ENCODE results near the gene HELT. TPM values are rescaled to one million over a fixed set of nuclear protein-coding genes. Genes with fewer than 3 reads are reported as not detected.
"Not testable (repeated sequence)": the region's sequence is repeated elsewhere in the genome, so short reads cannot be mapped to it uniquely, and the experiment has no call there.

Gene HELT
- total RNA-seq (2014; rRNA removed; shearing (Covaris generic)) = not detected in 2 replicates

GRCh38 chr4:185017964-185018772 is at the start of gene HELT:
HELT (plus strand) TSS chr4:185018490; CDS start chr4:185018929, 439 bp downstream.
- DNase-seq (ENCODE audit: low spot score) = no peak

DNA sequence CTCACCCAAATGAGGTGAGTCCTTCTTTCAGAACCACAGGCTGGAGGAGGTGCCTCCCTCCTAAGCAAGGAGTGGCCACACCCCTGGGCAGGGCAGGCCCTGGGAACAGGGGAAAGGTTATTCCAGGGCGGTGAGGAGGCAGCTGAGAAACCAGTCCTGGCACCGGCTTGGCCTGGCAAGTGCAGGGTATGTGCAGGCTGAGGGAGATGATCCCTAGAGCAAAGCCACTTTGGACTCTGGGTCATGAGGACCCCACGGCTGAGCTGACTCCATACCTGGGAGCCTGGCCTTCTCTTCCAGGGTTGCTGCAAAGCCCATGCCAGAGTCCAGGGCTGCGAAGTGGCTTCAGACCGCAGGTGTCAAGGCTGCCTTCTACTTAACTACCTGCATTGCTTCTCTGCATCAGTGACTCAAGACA is 49.5 kb upstream of the HELT start:
- DNase-seq (ENCODE audit: low spot score) = peak; percentile 32

DNA sequence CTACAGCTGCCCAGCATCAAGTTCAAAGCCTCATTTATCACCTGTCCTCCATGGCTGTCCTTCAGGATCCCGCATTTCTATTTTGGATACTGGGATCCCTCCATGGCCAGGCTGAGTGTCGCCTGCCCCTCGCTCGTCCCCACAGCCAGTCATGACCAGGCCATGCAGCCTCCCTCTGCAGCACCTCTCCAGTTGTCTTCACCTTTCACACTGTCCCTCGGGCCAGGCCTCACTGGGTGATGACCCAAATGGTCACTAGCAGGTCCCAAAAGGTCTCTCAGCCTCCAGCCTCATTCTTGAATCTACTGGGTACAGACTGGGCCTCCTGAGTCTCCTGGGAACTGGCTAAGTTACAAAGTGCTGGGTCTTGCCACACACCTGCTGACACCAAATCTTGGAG is 48.7 kb upstream of the HELT start:
- no peak for DNase-seq (ENCODE audit: low spot score)

DNA sequence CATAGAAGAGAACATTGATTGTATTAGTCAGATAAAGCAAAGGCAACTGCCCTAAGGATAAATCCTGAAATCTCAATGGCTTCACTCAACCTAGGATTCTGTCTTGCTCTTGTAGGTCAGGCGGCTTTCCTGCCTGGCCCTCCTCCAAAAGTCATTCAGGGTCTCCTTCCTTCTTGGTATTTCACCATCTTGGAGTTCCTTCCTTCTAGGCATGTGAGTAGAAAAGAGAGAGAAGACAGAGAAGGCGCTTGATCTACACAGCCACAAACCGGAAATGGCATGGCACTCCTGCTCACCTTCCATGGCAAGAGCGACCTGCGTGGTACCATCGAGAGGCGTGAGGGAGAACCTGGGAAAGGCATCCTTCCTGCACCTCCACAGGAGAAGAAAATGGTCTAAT is 45.3 kb upstream of the HELT start:
- no peak for DNase-seq (ENCODE audit: low spot score)

GRCh38 chr4:184976348-184976747 is 41.9 kb upstream of the HELT start:
- not testable (repeated sequence) for DNase-seq (ENCODE audit: low spot score)

- DNase-seq (ENCODE audit: low spot score) = no peak
These were observed 40.5 kb upstream of the HELT start for GRCh38 chr4:184977747-184978146.

DNA sequence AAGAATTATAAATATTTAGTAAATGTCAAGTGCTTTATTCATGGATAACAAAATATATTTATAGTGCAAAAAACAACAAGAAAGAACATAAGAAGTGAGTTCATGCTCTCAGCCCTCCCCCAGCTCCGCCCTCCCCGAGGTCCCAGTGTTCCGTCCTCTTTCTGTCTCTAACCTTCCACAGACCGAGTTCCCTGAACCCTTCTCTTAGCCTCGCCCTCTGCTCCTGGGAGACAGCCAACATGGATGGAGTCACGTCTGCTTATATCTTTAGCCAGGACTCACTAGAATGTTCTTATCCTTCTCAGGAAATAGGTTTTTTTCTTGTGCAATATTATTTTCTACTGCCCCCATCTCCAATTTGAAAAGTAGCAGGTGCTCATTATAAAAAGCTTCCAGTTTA is 40.1 kb upstream of the HELT start:
- DNase-seq (ENCODE audit: low spot score) = no peak

- no peak for DNase-seq (ENCODE audit: low spot score)
These were observed 38.7 kb upstream of the HELT start for GRCh38 chr4:184979461-184980124.

GRCh38 chr4:184980261-184980660 is 38.0 kb upstream of the HELT start:
- DNase-seq (ENCODE audit: low spot score) = no peak

DNA sequence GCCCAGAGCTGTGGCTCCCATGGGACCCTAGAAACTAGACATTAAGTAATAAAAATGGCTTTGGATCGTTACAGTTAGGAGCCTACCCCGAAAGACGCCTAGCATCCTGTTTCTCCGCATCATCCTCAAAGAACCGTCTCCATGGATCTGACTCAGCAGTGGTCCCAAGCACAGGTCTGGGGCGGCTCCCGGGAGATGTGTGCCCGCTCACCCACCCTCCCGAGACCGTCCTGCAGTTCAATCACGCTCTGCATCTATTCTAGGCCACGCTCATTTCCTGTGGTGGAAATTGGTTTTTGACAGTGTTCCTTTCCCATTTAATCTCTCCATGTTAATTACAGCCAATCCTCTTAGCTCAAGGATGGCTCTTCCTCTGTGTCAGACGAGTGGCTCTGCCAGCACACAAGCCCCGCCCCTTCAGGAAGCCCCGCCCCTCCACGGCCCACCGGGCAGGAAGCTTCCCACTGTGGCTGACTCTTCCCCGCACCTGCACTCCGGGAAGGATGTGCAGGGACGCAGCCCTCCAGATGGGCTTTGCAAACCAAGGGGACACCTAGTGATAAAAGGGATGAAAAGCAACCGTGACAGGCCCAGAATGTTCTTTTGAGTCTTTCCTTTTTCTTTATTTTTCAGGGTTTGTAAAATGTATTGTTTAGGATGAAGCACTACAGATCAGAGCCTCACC is 34.5 kb upstream of the HELT start:
- peak; percentile 50 for DNase-seq (ENCODE audit: low spot score)

- no peak for DNase-seq (ENCODE audit: low spot score)
These were observed 30.7 kb upstream of the HELT start for GRCh38 chr4:184987493-184988031.

- DNase-seq (ENCODE audit: low spot score) = no peak
These were observed 29.7 kb upstream of the HELT start for GRCh38 chr4:184988611-184989010.

DNA sequence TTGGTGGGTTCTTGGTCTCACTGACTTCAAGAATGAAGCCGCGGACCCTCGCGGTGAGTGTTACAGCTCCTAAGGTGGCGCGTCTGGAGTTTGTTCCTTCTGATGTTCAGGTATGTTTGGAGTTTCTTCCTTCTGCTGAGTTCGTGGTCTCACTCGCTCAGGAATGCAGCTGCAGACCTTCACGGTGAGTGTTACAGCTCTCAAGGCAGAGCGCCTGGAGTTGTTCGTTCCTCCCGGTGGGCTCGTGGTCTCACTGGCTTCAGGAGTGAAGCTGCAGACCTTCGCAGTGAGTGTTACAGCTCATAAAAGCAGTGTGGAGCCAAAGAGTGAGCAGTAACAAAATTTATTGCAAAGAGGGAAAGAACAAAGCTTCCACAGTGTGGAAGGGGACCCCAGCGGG is 29.0 kb upstream of the HELT start:
- not testable (repeated sequence) for DNase-seq (ENCODE audit: low spot score)

DNA sequence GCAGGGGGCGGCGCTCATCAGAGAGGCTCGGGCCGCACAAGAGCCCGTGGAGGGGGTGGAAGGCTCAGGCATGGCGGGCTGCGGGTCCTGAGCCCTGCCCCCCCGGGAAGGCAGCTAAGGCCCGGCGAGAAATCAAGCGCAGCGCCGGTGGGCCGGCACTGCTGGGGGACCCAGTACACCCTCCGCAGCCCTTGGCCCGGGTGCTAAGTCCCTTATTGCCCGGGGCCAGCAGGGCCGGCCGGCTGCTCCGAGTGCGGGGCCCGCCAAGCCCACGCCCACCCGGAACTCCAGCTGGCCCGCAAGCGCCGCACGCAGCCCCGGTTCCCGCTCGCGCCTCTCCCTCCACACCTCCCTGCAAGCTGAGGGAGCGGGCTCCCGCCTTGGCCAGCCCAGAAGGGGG is 28.2 kb upstream of the HELT start:
- DNase-seq (ENCODE audit: low spot score) = not testable (repeated sequence)

DNA sequence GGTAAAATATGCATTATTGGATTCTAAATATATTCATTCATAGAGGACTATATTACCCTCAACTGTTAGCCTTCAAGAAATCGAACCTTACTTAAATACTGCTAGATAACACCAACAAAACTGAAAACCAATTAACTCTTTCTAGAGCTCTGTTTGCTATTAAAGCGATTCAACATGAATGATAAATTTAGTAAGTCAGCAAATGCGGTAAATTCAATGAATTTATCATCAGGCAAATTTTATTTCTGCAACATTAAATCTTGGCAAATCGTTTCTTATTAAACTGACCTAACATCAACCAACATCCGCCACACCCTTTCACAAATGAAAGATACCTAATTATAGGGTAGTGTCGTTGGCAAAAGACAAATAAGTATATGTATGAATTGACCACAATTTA is 26.4 kb upstream of the HELT start:
- DNase-seq (ENCODE audit: low spot score) = no peak

DNA sequence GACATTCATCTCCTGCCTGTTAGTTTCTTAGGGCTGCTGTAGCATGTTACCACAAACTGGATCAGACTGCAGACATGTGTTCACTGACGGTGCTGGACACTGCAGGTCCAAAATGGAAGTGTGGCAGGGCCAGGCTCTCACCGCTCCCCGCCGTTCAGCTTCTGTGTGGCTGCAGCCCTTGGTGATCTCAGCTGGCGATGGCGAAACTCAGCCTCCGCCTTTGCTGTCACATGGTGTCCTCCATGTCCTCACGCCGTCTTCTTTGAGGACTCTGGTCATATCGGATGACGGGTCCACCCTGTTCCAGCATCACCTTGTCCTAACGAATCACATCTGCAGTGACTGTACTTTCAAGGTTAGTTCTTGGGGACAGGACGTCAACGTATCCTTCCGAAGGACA is 25.9 kb upstream of the HELT start:
- DNase-seq (ENCODE audit: low spot score) = no peak

- no peak for DNase-seq (ENCODE audit: low spot score)
These were observed 25.0 kb upstream of the HELT start for GRCh38 chr4:184993247-184993646.

GRCh38 chr4:184994010-184994622 is 24.2 kb upstream of the HELT start:
- DNase-seq (ENCODE audit: low spot score) = no peak

- no peak for DNase-seq (ENCODE audit: low spot score)
These were observed 23.7 kb upstream of the HELT start for GRCh38 chr4:184994623-184995010.

DNA sequence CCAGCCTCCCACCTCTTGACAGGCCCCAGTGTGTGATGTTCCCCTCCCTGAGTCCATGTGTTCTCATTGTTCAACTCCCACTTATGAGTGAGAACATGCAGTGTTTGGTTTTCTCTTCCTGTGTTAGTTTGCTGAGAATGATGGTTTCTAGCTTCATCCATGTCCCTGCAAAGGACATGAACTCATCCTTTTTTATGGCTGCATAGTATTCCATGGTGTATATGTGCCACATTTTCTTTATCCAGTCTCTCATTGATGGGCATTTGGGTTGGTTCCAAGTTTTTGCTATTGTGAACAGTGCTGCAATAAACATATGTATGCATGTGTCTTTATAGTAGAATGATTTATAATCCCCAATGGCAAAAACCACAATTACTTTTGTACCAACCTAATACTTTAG is 20.6 kb upstream of the HELT start:
- DNase-seq (ENCODE audit: low spot score) = not testable (repeated sequence)

DNA sequence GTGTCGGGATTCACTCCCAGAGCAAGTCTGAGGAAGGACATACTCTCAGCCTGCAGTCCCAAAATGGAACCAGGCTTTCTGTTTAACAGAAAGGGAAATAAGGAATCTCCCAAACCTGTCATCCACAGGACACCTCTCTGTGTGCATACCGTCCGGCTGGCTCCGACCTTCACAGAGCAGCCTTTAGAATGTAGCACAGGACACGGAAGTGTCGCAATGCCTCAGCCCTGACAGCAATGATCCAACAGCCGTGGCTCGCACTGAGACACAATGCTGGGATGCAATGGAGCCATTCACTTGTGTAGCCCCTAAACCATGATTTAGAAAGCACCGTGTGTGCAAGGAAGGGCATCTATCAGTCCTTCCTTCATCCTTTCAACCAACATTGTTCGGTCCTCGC is 15.5 kb upstream of the HELT start:
- DNase-seq (ENCODE audit: low spot score) = no peak
